PC-9 (cell line): ENCODE measurements around the gene P4HB. TPM values are rescaled to one million over a fixed set of nuclear protein-coding genes. Genes with fewer than 3 reads are reported as not detected.

Experiments used
- BruUV-seq: library from RNA; stranded (reverse); fragments of 400-500 nt; replicated peaks from 2 replicates; lab custom pipeline; 2021; lab: Mats Ljungman, UMichigan
- CTCF ChIA-PET: fragments of 300-600 bp; sonication (Branson Sonifier 250); formaldehyde crosslinking; loops from one replicate; lab custom pipeline; 2022; ENCODE audit warnings: antibody characterized with exemption; lab: Charles Lee
- POLR2A ChIA-PET: fragments of 300-600 bp; sonication (Branson Sonifier 250); formaldehyde crosslinking; loops from one replicate; lab custom pipeline; 2022; ENCODE audit warnings: antibody characterized with exemption; ENCODE audit not compliant: unreplicated experiment; lab: Charles Lee
- DNase-seq, 2 experiments: peaks; one replicate each; pipeline versions ENCODE4 v3.0.0 to v3.0.0-alpha.2; 2015 to 2022; ENCODE audit warnings: mixed read lengths in 1 of 2
- H2AFZ ChIP-seq: fragments of 200-600 bp; sonication (generic); 2 replicates; pipeline ENCODE4 v1.8.1; 2017; ENCODE audit warnings: antibody characterized with exemption
- H3F3A ChIP-seq: fragments of 200-600 bp; sonication (generic); 2 replicates; pipeline ENCODE4 v1.8.1; 2017; ENCODE audit warnings: antibody characterized with exemption, mild to moderate bottlenecking, low read depth; ENCODE audit not compliant: insufficient read depth
- H3K27ac ChIP-seq: fragments of 200-600 bp; sonication (generic); 2 replicates; pipeline ENCODE4 v1.6.1; 2016; ENCODE audit warnings: mixed run types
- H3K27me3 ChIP-seq: fragments of 200-600 bp; sonication (generic); 2 replicates; pipeline ENCODE4 v1.6.1; 2016; ENCODE audit warnings: low read depth, mixed run types; ENCODE audit not compliant: insufficient read depth
- H3K36me3 ChIP-seq: fragments of 200-600 bp; sonication (generic); 2 replicates; pipeline ENCODE4 v1.6.1; 2016; ENCODE audit warnings: low read depth, mixed run types
- H3K4me1 ChIP-seq: fragments of 200-600 bp; sonication (generic); replicated peaks from 2 replicates; pipeline ENCODE4 v1.6.1; 2016; ENCODE audit warnings: mixed run types; ENCODE audit not compliant: insufficient read depth
- H3K4me2 ChIP-seq: fragments of 200-600 bp; sonication (generic); 2 replicates; pipeline ENCODE4 v1.6.1; 2017; ENCODE audit warnings: mixed run types
- H3K4me3 ChIP-seq: fragments of 200-600 bp; sonication (generic); 2 replicates; pipeline ENCODE4 v1.6.1; 2016; ENCODE audit warnings: mixed run types
- H3K79me2 ChIP-seq: fragments of 200-600 bp; sonication (generic); 2 replicates; pipeline ENCODE4 v1.6.1; 2017; ENCODE audit warnings: low read depth, mixed run types
- H3K9me2 ChIP-seq: fragments of 200-600 bp; sonication (generic); 2 replicates; pipeline ENCODE4 v1.8.1; 2017; ENCODE audit warnings: mild to moderate bottlenecking; ENCODE audit not compliant: insufficient read depth
- H3K9me3 ChIP-seq: fragments of 200-600 bp; sonication (generic); 2 replicates; pipeline ENCODE4 v1.8.1; 2016; ENCODE audit warnings: low read depth; ENCODE audit not compliant: insufficient read depth
- H4K20me1 ChIP-seq: fragments of 200-600 bp; sonication (generic); 2 replicates; pipeline ENCODE4 v1.8.1; 2017; ENCODE audit not compliant: insufficient read depth
- CTCF ChIP-seq: fragments of 200-600 bp; sonication (generic); conservative IDR thresholded peaks from 2 replicates; pipeline ENCODE4 v1.6.1; 2017; ENCODE audit warnings: mixed run types, antibody characterized with exemption, mild to moderate bottlenecking, moderate library complexity
- EZH2 ChIP-seq: fragments of 200-600 bp; sonication (generic); IDR thresholded peaks from 2 replicates; pipeline ENCODE4 v1.8.0; 2017; ENCODE audit warnings: antibody characterized with exemption, low read depth
- intact Hi-C: fragments of 100-400 bp; cut with micrococcal nuclease; formaldehyde crosslinking; loops from one replicate; pipeline ENCODE4 v1.10.0; 2022; ENCODE audit not compliant: unreplicated experiment
- total RNA-seq: library from RNA; stranded (reverse); gene quantifications from 2 replicates; pipeline ENCODE4 v1.2.3, GENCODE V29; 2021

Gene P4HB
- total RNA-seq, 1 experiment from 2014 or later = 636 TPM

GRCh38 chr17:81807839-81808238, 52.5 kb downstream of the P4HB start:
- no peaks in the 10 kb centered on the region for H3K36me3 ChIP-seq
- no peaks in the 10 kb centered on the region for H3F3A ChIP-seq
- TF ChIP-seq CTCF = no peak
- no peak for TF ChIP-seq EZH2
- no peak overlapping the region for H3K4me2 ChIP-seq
- intact Hi-C loops = no loop called here
- H3K79me2 ChIP-seq = no peaks in the 10 kb centered on the region
- H3K27me3 ChIP-seq = peaks cover 33% of the 10 kb centered on the region; the same call in 1 of the 2 replicates
- POLR2A ChIA-PET = no interaction called here
- CTCF ChIA-PET = interaction anchor here (1.3 kb wide), 1 partner anchor 13 kb away, joined by 5 read pairs; no protein-coding TSS in a partner anchor
- H3K9me2 ChIP-seq = no peaks in the 10 kb centered on the region
- no peak overlapping the region for H3K4me3 ChIP-seq
- no peak overlapping the region for H2AFZ ChIP-seq
- H3K9me3 ChIP-seq = no peaks in the 10 kb centered on the region
- no peak for DNase-seq
- no peaks in the 10 kb centered on the region for H4K20me1 ChIP-seq
- BruUV-seq = no TSS peak
- no peak overlapping the region for H3K27ac ChIP-seq
- H3K4me1 ChIP-seq = no peaks in the 10 kb centered on the region

- Histone ChIP-seq H3K27me3 (peaks cover 35% of the 10 kb centered on the region; the same call in 1 of the 2 replicates), H3F3A (no peaks in the 10 kb centered on the region), H4K20me1 (no peaks in the 10 kb centered on the region), H3K9me3 (no peaks in the 10 kb centered on the region), H3K36me3 (no peaks in the 10 kb centered on the region), H3K4me1 (no peaks in the 10 kb centered on the region), H3K9me2 (no peaks in the 10 kb centered on the region), H3K79me2 (no peaks in the 10 kb centered on the region), H3K27ac (no peak overlapping the region), H3K4me3 (no peak overlapping the region), H2AFZ (no peak overlapping the region), H3K4me2 (no peak overlapping the region)
- ChIA-PET CTCF (interaction anchor here (0.7 to 1.3 kb wide), 2 partner anchors 13 to 15 kb away, joined by 5 to 23 read pairs; no protein-coding TSS in a partner anchor), POLR2A (no interaction called here)
- TF ChIP-seq CTCF (no peak), EZH2 (no peak)
- BruUV-seq = no TSS peak
- intact Hi-C loops = no loop called here
- no peak for DNase-seq
These were observed 53.1 kb downstream of the P4HB start for GRCh38 chr17:81807210-81807719.

- Histone ChIP-seq H2AFZ (no peak overlapping the region), H3K27ac (no peak overlapping the region), H3K79me2 (no peaks in the 10 kb centered on the region), H3K4me3 (no peak overlapping the region), H3K9me2 (no peaks in the 10 kb centered on the region), H3K27me3 (peaks cover 35% of the 10 kb centered on the region; the same call in 1 of the 2 replicates), H3K36me3 (no peaks in the 10 kb centered on the region), H3F3A (no peaks in the 10 kb centered on the region), H3K9me3 (no peaks in the 10 kb centered on the region), H3K4me1 (no peaks in the 10 kb centered on the region), H3K4me2 (no peak overlapping the region), H4K20me1 (no peaks in the 10 kb centered on the region)
- BruUV-seq = no TSS peak
- no peak for DNase-seq
- TF ChIP-seq CTCF (no peak), EZH2 (no peak)
- ChIA-PET POLR2A (no interaction called here), CTCF (interaction anchor here (0.7 kb wide), 1 partner anchor 16 kb away, joined by 23 read pairs; no protein-coding TSS in a partner anchor)
- intact Hi-C loops = no loop called here
These were observed 53.7 kb downstream of the P4HB start for GRCh38 chr17:81806461-81807209.
